GM19397 (cell line): ENCODE results near the gene CDK4.
"Not testable (repeated sequence)": the region's sequence is repeated elsewhere in the genome, so short reads cannot be mapped to it uniquely, and the experiment has no call there.

Source experiments
- ATAC-seq: cut with Tn5 transposase; IDR thresholded peaks from one replicate; pipeline ENCODE4 v1.9.1; 2021; ENCODE audit warnings: mild to moderate bottlenecking, moderate library complexity; ENCODE audit not compliant: unreplicated experiment

CDK4 gene

GRCh38 chr12:57715036-57715748, 36.9 kb downstream of the CDK4 start:
- not testable (repeated sequence) for ATAC-seq

GRCh38 chr12:57713209-57713608, 38.9 kb downstream of the CDK4 start:
- no peak for ATAC-seq

GRCh38 chr12:57712701-57713100, 39.4 kb downstream of the CDK4 start:
- no peak for ATAC-seq

- no peak for ATAC-seq
These were observed 43.8 kb downstream of the CDK4 start for GRCh38 chr12:57708296-57708695.

GRCh38 chr12:57707250-57707649, 44.9 kb downstream of the CDK4 start:
- no peak for ATAC-seq

- ATAC-seq, result no peak
These were observed 51.8 kb downstream of the CDK4 start for GRCh38 chr12:57700317-57700716.

- no peak for ATAC-seq
These were observed 53.7 kb downstream of the CDK4 start for GRCh38 chr12:57698414-57698813.
